GM04503 (cell line): ENCODE results near the gene FAM114A2.
"Not testable (repeated sequence)": the region's sequence is repeated elsewhere in the genome, so short reads cannot be mapped to it uniquely, and the experiment has no call there.

Experiments used
- DNase-seq: peaks from one replicate; pipeline ENCODE4 v3.0.0-alpha.2; 2012; ENCODE audit warnings: low read depth

Gene FAM114A2

DNA sequence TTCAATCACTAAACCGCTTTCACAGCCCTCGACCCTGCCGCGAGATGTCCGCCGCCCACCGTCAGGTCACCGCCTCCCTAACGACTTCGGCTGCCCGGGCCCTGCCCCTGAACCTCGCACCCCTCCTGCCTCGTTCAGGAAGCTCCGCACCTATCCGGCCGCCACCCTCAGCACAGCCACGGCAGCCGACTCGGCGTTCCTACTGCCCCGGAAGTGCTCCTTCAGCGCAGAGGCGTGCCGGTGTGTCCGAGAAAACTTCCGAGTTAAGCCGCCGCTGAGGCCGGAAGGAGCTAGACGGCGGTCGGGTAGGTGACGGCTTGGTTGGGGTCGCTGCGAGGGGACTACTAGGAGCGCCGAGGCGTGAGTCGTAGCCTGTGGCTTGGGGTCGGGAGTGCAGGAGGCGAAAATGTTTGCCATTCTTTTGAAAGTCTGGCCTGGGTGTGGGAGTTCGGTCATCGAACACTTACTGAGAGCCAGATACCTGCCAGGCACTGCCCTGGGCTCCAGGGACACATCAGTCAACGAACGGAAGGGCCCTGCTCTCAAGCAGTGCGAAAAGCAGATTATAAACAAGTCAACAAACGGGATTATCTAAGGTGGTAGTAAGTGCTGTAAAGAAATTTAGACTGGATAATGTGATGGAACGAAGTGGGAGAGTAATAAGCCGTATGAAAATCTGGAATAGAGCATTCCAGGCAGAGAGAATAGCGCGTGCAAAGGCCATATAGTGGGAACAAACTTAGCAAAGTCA, at the start of gene FAM114A2, which contains the start of gene MFAP3:
TSS of gene FAM114A2 (minus strand) at position 204 of the 751 bp plus-strand sequence. CDS start 3,957 bp downstream, outside the sequence.
TSS of gene MFAP3 (plus strand) at position 261 of the 751 bp plus-strand sequence. CDS start 10,756 bp downstream, outside the sequence.
- peak; percentile 37 for DNase-seq

DNA sequence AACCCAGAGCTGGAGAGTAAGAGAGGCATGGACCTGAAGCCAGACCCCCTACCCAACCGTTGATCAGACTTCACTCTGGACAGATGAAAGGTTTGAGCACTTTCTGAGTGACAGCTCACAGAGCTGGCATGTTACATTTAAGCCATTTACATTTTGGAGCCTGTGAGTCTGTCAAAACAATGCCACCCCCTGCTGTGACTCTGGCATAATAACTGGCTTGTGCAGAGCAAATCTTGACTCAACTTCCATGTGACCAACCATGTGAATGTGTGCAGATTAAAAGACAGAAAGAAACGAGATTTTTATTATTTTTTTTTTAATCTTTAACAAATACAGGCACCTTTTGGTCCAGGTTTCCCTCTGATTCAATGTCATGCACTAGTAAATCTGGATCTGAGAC, 48.5 kb upstream of the FAM114A2 start:
- peak; percentile 16 for DNase-seq

DNA sequence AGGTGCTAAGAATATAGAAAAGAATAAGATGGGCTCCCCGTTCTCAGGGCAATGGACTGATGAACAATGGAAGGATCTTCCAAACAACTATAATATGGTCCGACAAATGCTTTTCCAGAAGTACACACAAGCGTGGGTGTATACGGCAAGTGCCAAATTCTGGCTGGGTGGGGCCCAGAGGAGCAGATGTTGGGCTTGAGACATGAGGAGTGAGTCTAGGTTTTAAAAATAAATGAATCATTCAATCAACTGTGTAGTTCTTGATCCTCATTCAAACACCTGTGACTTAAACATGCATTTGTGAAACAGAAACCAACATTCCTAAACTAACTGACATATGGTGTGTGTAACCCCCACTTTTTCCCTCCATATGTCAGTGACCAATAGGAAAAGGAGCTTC, 47.9 kb upstream of the FAM114A2 start:
- no peak for DNase-seq

DNA sequence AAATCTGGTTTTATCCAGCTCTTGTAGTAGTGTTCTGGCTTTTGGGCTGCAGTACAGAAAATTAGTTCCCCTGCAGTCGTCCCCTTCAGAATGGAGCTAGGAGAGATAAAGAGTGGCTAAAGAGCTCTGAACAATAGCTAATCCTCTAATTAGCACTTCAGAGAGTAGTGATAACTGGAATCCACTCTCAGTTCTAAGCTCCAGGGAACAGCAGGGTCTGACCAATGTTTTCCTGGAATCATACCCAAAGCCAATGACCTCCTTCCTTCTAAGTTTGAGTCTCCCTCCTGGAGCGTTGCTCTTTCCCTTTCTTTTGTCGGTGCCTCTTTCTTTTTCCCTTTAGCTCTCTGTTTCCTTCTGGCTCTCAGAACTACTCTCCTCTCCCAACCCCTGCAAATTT, 47.4 kb upstream of the FAM114A2 start:
- DNase-seq: no peak

DNA sequence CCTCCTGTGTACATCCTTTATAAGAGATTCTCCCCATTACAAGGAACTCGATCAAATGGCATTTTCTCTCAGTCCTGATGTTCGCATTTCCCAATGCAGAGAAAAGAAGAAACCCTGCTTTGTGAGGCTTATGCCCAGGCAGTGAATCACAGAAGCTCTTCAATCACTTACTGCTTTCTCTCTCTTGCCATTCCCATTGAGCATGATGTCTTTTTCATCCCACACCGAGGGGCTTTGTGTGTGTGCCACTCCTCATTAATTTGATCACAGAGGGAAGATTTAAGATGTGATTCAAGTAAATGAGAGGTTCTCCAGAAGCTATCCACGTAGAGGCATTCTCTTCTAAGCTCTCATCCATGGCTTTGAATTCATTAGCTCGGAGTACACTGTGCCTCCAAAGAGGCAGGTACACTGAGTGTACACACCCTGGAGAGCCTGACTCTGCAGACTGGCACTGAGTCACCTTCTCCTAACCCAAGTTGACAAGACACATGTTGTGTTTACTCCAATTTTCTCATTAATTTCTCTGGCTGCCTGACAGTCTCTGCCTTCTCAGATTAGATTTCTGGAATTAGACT, 45.4 kb upstream of the FAM114A2 start:
- no peak for DNase-seq

DNA sequence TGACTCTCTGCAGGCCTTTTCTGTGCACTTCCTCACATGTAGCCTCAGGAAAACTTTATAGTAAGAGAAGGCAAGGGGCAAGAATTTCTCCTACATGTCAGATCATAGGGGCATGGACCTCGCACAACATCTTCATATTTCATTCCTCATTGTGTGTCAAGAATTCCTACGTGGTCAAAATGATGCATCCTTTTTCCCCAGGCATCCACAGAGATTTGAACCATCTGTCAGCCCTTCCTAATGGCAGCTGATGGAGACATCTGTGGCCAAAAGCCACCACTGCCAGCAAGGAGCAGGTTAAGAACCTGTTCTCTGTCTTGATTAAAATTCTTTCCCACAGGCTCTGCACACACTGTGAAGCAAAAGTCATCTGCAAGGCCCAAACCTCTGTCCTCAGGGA, 42.5 kb upstream of the FAM114A2 start:
- DNase-seq: no peak

DNA sequence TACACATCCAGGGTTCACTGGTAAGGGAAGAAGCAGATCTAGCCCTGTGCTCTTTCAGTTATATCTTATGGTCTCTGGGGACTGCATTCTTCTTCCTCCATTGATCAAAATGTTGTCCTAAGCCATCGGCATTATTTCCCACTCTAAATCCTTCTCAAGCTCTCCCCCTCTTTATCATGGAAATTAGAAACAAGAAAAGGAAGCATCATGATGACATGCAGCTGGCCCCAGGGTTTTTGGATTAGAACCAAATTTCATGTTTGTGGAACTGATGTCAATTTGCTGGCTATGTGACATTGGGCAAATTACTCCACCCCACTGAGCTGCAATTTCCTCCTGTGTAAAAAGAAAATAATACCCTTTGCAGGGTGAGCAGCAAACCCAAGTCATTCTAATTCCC, 39.6 kb upstream of the FAM114A2 start:
- DNase-seq: no peak

DNA sequence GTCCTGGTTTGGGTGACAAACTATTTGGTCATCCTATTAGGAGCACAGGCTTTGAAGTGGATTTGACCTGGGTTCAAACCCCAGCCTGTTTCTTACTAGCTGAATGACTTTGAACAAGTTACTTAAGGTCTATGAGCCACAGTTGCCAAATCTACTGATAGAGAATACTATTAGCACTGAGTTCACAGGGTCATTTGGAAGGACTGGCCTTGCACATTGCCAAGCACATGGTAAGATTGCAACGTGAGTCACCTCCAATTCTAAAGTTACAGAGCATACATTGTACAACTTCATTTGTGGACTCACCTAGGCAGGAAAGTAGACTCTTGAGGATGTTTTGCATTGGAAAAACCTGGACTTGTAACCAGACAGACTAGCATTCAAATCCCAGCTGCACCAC, 39.0 kb upstream of the FAM114A2 start:
- peak; percentile 19 for DNase-seq

DNA sequence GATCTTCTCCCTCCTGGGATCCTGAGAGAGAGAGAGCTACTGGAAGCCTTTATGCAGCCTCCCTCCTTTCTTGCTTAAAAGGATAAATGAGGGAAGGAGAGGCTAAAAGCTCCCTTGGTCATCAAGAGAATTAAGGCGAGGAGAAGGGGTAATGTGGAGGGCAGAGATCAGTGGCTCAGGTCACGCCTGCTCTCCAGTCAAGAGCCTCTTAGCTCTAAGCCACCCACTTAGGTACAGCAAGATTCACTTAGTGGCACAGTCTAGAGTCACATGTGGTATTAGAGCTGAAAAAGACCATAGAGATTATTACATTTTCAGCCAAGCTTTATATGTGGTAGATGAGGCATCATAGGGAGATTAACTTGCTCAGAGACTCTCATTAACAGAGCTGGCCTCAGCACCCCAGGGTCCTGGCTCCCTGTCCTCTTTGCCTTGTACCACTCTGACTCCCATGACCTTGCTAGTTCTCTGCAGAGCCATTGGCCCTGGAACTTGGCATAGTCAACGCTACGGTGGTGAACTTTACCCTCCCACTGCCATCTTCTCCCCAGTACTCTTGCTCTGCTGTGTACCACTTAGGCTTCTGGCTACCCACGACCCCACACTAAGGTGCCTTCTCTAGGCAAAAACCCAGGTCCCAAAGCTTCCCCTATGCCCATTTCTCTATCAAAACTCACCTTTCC, 37.7 kb upstream of the FAM114A2 start:
- DNase-seq: no peak

DNA sequence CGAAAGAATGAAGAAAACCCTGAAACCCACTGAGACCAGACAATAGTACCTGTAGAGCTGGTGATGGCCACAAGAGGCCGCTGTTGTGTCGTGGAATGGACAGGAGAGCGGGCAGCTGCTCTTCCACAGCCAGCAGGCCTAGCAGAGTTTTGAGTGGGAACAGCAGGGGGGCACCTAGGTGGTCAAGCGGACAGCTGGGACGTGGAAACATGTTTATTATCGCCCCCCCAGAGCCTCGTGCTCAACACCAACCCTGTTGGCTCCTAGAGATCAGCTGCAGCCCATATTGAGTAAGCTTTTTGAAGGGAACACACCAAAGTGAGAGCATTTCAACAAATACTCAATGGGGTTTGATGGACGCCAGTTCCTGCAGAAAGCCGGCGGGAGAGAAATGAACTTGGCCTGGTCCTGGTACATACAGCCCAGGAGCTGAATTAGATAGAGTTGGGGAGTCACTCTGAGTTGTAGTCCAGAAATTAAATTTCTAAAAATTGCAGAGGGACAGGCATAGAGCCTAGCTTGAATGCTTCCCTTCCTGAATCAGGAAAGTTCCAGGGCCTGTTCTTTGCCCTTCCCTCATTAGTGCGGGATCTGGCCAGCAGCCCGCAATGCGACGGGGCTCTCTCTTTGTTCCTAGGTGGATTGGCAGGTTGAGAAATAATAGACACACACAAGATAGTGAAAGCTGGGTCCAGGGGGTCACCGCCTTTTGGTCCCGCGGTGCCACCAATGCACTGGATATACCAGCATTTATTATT, 33.9 kb upstream of the FAM114A2 start:
- peak; percentile 18 for DNase-seq

DNA sequence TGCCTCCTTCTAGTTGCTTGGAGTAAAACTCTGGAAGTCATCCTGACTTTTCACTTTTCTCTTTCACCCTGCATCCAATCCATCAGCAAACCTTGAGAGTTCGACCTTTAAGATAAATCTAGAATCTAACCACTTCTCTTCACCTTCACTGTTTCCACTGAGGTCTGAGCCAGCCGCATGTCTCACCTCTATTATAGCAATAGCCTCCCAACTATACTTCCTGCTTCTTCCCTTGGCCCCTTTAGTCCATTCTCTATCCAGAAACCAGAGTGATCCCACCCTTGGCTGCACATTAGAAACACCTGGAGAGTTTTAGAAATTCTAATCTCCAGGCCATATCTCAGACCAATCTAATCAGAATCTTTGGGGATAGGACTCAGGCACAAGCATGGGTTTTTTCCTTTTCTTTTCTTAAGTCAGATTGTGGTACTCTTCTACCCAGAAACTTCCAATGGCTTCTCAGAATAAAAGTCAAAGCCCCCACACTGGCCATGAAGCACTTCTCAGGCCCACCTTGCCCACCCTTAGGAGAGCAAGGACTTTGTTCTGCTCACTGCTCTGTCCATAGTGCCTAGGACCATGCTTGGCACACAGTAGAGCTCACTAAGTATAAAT, 33.2 kb upstream of the FAM114A2 start:
- no peak for DNase-seq

DNA sequence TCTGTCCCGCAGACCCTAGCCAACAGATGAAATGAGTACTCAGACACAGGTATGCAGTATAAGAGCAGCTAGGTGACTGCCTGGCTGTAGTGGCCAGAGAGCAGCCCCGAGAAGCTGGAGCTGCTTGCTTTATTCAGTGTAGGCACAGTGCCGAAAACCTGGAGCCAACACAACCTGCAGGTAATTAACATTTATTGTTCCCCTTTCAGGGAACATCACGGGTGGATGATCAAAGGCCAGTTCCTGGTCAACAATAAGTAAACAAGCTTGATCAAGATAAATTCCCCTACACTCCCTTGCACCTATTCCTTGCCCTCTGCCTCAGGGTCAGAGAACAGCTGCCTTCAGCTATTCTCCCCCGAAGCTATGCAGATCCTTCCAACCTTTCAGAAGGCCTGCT, 31.1 kb upstream of the FAM114A2 start:
- DNase-seq: not testable (repeated sequence)

DNA sequence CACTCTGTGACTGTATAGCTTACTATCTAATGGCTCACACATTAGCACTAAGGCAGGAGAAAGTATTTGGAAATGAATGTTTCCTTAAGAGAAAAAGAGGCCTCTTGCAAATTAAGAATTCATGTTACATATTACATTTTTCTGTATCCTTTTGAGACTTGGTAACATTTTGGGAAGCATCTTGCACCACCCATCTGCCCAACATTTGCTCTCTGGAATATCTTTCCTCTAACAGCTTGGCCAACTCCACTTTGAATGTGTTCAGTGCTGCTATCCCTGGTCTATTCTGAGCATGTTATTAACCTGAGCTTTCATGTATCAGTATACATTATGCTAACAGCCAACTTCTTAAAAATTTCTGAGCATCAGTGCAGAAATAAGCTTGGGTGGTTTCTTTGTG, 27.3 kb upstream of the FAM114A2 start:
- no peak for DNase-seq

DNA sequence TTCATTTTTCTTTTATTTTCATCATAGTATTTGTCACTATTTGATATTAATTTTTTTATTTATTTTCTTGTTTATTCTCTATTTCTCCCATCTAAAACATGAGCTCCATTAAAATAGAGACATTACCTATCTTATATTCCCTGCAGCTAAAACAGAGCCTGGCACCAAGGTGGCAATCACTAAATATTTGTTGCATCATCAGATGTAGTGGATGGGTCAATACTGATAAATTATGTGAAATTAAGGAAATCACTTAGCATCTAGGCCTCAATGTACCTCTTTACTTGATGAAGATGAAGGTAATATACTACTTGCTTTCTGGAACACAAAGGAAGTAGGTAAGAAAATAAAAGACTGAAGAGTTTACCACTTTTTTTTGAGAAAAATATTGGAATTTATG, 24.7 kb upstream of the FAM114A2 start:
- no peak for DNase-seq

DNA sequence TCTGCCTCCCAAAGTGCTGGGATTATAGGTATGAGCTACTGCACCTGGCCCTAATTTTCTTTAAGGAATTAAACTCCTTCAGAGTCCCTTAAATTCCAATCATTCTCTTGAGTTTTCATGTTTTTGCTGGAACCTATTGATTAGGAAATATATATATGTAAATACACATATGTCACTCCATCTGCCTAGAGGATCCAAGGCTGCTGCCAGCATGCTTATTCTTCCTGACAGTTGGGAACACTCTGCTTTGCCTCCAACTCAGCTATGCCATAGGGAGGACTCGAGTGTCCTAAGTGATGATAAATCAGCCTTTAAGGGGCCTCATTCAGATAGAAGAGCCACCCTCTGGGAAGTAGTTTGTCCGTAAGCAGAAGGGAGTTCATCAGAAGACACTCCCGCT, 21.9 kb upstream of the FAM114A2 start:
- no peak for DNase-seq

DNA sequence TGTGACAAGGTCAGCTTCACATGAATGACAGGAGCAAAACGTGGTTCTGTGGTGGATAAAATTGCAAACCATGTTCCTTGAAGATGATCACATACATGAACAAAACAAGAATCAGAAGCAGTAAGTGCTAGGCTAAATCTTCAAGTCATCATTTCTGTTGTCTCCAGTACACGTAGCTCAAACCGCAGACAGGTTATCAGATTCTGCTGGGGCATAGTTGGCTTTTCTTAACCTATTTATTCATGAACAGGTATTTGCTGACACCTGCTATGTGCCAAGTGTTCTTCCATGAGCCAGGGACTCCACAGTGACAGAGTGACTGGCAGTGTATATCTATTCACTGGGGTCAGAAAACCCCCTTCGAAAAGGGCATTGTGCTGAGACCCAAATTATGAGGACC, 20.9 kb upstream of the FAM114A2 start:
- no peak for DNase-seq

DNA sequence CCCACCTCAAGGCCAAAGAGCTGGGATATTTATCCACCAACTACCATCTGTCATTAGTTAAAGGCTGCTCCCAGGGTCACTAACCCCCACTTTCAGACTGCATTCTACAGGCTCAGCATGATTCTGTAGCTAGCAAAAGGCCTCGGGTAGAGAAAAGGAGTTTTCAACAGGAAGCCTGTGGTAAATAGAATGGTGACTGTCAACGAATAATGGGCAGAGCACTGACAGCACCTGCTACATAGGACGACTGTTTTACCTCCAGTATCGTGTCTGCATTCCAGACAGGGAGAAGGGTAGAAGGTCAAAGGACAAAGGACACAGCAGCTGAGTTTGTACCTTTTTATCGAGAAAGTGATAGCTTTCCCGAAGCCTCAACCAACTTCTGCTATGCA, 20.3 kb upstream of the FAM114A2 start:
- no peak for DNase-seq

DNA sequence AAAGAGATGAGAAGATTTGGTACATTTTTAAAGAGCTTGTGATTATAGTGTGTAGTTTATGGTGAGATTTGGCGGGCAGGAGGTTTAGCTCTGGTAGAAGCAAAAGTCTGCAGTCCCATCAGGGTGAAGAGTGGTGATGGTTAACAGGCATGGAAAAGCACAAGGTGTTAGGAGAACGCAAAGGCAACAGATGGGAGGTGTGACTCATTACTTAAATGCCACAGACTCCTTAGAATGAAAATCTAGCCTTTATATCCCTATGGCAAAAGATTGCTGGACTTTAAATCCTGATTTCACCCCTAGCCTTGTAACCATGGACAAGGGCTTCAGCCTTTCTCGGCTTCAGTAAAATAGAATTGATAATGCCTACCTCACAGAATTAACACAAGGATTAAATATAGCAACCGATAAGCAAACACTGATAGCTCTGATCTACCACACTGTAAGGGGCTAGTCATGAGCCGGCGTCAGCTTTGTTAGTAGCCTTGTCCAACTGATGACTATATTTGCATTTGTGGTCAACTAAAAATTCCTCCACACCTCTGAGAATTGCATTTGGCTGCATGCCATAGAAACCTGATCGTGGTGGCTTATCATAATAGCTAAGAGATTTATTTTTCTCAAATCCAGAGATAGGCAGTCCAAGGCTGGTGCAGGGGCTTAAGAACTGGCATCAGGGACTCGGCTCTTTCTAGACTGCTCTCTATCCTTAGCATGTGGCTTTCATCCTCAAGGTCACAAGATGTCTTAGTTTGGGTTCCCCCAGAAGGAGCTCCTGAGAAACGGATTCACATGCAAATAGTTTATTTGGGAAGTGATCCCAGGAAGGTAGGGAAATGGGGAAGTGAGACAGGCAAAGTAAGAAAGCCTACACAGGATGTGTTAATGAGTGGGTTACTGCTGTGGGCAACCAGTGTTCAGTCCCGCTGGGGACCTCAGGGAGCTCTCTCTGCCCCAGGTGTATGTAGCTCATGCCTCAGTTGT, 19.6 kb upstream of the FAM114A2 start:
- no peak for DNase-seq

DNA sequence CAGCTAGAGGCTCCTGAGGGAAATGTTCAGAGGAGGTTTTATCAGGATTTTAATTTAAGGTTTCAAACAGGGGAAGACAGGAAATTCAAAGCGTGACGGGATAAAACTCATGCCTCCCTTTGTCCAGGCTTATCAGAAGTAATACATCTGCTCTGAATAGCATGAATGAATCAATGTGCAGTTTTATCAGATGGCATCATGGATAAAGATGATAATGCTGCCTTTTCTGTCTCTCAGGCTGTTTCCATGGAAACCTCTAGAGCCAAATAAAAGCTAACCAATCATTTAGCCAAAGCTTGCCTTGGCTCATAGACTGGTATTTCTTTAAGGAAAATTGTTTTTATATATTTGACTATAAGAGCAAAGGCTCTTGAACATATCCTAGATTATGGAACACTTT, 16.5 kb upstream of the FAM114A2 start:
- DNase-seq: no peak

DNA sequence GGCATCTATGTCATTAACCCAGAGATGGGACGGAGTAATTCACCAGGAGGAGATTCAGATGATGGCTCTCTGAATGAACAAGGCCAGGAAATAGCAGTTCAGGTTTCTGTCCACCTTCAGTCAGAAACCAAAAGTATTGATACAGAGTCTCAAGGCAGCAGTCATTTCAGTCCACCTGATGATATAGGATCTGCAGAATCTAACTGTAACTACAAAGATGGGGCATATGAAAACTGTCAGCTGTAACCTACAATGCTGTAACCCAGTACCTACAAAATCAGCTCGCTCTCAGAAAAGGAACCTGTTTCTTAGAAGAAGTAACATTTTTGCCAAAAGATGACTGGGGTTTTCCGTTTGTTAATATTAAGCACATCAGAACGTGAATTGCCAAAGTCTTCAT, 14.8 kb upstream of the FAM114A2 start:
- no peak for DNase-seq

DNA sequence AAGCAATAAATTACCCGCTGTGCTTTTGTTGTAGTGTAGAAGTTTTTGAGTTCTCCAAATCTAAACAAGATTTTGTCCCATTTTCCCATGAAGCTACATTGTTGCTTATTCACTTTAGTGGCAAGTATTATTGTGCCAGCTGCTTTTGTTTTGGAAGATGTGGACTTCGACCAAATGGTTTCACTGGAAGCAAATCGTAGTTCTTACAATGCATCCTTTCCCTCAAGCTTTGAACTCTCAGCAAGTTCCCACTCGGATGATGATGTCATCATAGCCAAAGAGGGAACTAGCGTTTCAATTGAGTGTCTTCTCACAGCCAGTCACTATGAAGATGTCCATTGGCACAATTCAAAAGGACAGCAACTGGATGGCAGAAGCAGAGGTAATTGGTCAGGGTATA, 10.9 kb upstream of the FAM114A2 start:
- DNase-seq: no peak
